Measurements from ENCODE around the gene DHTKD1. TPM values are rescaled to one million over a fixed set of nuclear protein-coding genes. Genes with fewer than 3 reads are reported as not detected.
"Not testable (repeated sequence)": the region's sequence is repeated elsewhere in the genome, so short reads cannot be mapped to it uniquely, and the experiment has no call there.

The DHTKD1 gene
- total and polyA plus RNA-seq, 3 donors from 2014 or later, result 15.6 to 28.8 (median 26.1) TPM

GRCh38 chr10:12164085-12164484 lies 95.3 kb downstream of the DHTKD1 start:
- Histone ChIP-seq H3K4me3 (no peak overlapping the region), H3K36me3 (ENCODE audit: low read depth, missing control alignments) (no peaks in the 10 kb centered on the region)

DNA sequence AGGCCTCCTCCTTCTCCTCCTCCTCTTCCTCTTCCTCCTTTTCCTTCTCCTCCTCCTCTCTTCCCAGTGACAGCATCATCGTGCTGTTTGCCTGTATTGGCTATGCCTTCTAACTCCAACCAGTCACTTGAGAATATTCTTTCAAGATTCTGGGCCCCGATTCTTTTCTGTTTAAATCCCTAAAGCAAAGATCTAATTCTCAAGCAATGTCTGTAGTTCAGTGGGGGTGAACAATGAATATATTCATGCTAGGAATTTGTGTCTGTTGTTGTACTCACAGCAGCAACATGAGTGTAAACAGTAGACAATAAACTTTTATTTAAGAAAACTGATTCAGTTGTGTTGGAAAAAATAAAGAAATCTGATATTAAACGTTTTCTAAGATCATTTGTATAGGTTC lies 96.3 kb downstream of the DHTKD1 start:
- TF ChIP-seq CTCF (IDR thresholded peaks at IDR 0.05), result no peak
- TF ChIP-seq POLR2A (IDR thresholded peaks at IDR 0.05), result no peak
- Histone ChIP-seq H3K27ac (no peak overlapping the region), H3K27me3 (no peaks in the 10 kb centered on the region), H3K36me3 (ENCODE audit: low read depth, missing control alignments) (no peaks in the 10 kb centered on the region), H3K4me3 (no peak overlapping the region), H3K9me3 (no peaks in the 10 kb centered on the region), H3K4me1 (no peaks in the 10 kb centered on the region)
- WGBS, 2 donors, result 62 to 75% methylated on average over 3 of the region's 3 CpGs
- intact Hi-C loops (cut with DNase I; ENCODE audit: low total_unique reads), result no loop called here
- DNase-seq, result no peak

More at GRCh38 chr10:12164085-12164484, 95.3 kb downstream of the DHTKD1 start:
- DNase-seq, result no peak
- Histone ChIP-seq H3K9me3 (no peaks in the 10 kb centered on the region), H3K27me3 (no peaks in the 10 kb centered on the region), H3K4me1 (no peaks in the 10 kb centered on the region), H3K27ac (no peak overlapping the region)
- 91 to 92% methylated on average over 11 to 12 of the region's 12 CpGs for WGBS, 2 donors
- intact Hi-C loops (cut with DNase I; ENCODE audit: low total_unique reads), result no loop called here
- TF ChIP-seq POLR2A (IDR thresholded peaks at IDR 0.05) (no peak), CTCF (IDR thresholded peaks at IDR 0.05) (no peak)

GRCh38 chr10:12165999-12166775 lies 97.4 kb downstream of the DHTKD1 start:
- H3K27ac ChIP-seq, result no peak overlapping the region
- H3K36me3 ChIP-seq (ENCODE audit: low read depth, missing control alignments), result no peaks in the 10 kb centered on the region
- 83 to 85% methylated on average over 6 of the region's 6 CpGs for WGBS, 2 donors
- H3K9me3 ChIP-seq, result no peaks in the 10 kb centered on the region
- intact Hi-C loops (cut with DNase I; ENCODE audit: low total_unique reads), result no loop called here
- H3K27me3 ChIP-seq, result no peaks in the 10 kb centered on the region
- H3K4me1 ChIP-seq, result no peaks in the 10 kb centered on the region
- TF ChIP-seq POLR2A (IDR thresholded peaks at IDR 0.05), result no peak
- TF ChIP-seq CTCF (IDR thresholded peaks at IDR 0.05), result no peak
- no peak for DNase-seq
- no peak overlapping the region for H3K4me3 ChIP-seq

DNA sequence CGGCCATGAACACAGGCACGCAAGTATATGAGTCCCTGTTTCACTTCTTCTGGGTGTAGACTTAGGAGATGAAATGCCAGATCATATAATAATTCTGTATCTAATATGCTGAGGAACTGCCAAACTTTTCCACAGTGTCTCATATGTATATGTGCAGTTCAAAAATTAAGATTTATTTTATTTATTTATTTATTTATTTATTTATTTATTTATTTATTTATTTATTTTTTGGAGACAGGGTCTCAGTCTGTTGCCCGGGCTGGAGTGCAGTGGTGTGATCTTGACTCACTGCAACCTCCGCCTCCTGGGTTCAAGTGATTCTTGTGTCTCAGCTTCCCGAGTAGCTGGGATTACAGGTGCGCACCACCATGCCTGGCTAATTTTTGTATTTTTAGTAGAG lies 102.8 kb downstream of the DHTKD1 start:
- H3K36me3 ChIP-seq (ENCODE audit: low read depth, missing control alignments); intact Hi-C loops (cut with DNase I; ENCODE audit: low total_unique reads); H3K4me3 ChIP-seq; DNase-seq; H3K27me3 ChIP-seq; H3K27ac ChIP-seq; H3K4me1 ChIP-seq; H3K9me3 ChIP-seq: not testable (repeated sequence)
- WGBS, 2 donors, result 90 to 95% methylated on average over 6 of the region's 6 CpGs

MicroRNAs within 50 kb of the gene (microRNA counts, 767-probe panel; counts per million panel counts)
- 0 to 152 counts per million in 2 donors for microRNA hsa-miR-548ak

Small RNA genes lying within 50 kb of the gene (microRNA-seq; reads per million reads assigned to microRNA genes)
- 0 reads per million in 2 donors for gene MIR548AK (ENCODE audit: borderline number of aligned reads in 2 of 2, borderline replicate concordance in 1 of 2)

Small RNA genes lying within 50 kb of the gene (small RNA-seq; reads per million reads assigned to genes)
- gene MIR548AK, result 0 reads per million in 2 donors
- gene RNU6-88P, result 0 reads per million in 2 donors

Other genes starting within 250 kb of the DHTKD1 start
- 10 to 100 TPM; 15.6 to 21.4 TPM for gene PROSER2, start 245.6 kb upstream of the DHTKD1 start, total RNA-seq
- 7.8 TPM for gene PROSER2, start 245.6 kb upstream of the DHTKD1 start, polyA plus RNA-seq (ENCODE audit: insufficient read depth, low read depth, low replicate concordance)
- 10 to 100 TPM; 36.9 to 43.7 TPM for gene UPF2, start 26.1 kb upstream of the DHTKD1 start, total RNA-seq
- gene UPF2, start 26.1 kb upstream of the DHTKD1 start, polyA plus RNA-seq (ENCODE audit: insufficient read depth, low read depth, low replicate concordance), result 15.7 TPM
- 10 to 100 TPM; 28.6 to 46.4 TPM for gene SEC61A2, start 60.7 kb downstream of the DHTKD1 start, total RNA-seq
- 57.5 TPM for gene SEC61A2, start 60.7 kb downstream of the DHTKD1 start, polyA plus RNA-seq (ENCODE audit: insufficient read depth, low read depth, low replicate concordance)
- gene NUDT5, start 126.9 kb downstream of the DHTKD1 start, total RNA-seq, result 10 to 100 TPM; 22.0 to 26.5 TPM
- gene NUDT5, start 126.9 kb downstream of the DHTKD1 start, polyA plus RNA-seq (ENCODE audit: insufficient read depth, low read depth, low replicate concordance), result 25.9 TPM
- 10 to 100 TPM; 62.4 to 71.7 TPM for gene CDC123, start 127.2 kb downstream of the DHTKD1 start, total RNA-seq
- 87.4 TPM for gene CDC123, start 127.2 kb downstream of the DHTKD1 start, polyA plus RNA-seq (ENCODE audit: insufficient read depth, low read depth, low replicate concordance)

Data from testis (tissue), 3 donors.